Liver (tissue), 10 donors: ENCODE data around the gene GTF2H1. TPM values are rescaled to one million over a fixed set of nuclear protein-coding genes. Genes with fewer than 3 reads are reported as not detected.

Experiments
- DNase-seq: peaks from one replicate; pipeline ENCODE4 v3.0.0-alpha.2; 2017; ENCODE audit warnings: low spot score
- H3K27ac ChIP-seq, 2 donors: one replicate each; pipeline ENCODE4 v1.7.0; 2013; ENCODE audit warnings: inconsistent platforms in 2 of 2, low read length in 2 of 2, control low read depth in 1 of 2, low read depth in 1 of 2, mild to moderate bottlenecking in 1 of 2
- H3K27me3 ChIP-seq, 4 donors: one replicate each; pipeline versions ENCODE4 v1.6.1 to v1.7.0; 2013; ENCODE audit warnings: low read length in 3 of 4, inconsistent platforms in 1 of 4, mild to moderate bottlenecking in 1 of 4, moderate library complexity in 1 of 4; ENCODE audit not compliant: control insufficient read depth in 4 of 4, insufficient read depth in 4 of 4
- H3K36me3 ChIP-seq, 4 donors: one replicate each; pipeline versions ENCODE4 v1.6.1 to v1.7.0; 2013; ENCODE audit warnings: low read length in 3 of 4, mild to moderate bottlenecking in 3 of 4, low read depth in 1 of 4, moderate library complexity in 1 of 4; ENCODE audit not compliant: control insufficient read depth in 4 of 4, insufficient read depth in 3 of 4
- H3K4me1 ChIP-seq, 4 donors: one replicate each; pipeline versions ENCODE4 v1.6.1 to v1.7.0; 2013; ENCODE audit warnings: low read length in 3 of 4, mild to moderate bottlenecking in 3 of 4, moderate library complexity in 1 of 4; ENCODE audit not compliant: control insufficient read depth in 4 of 4, insufficient read depth in 4 of 4
- H3K4me3 ChIP-seq, 3 donors: one replicate each; pipeline versions ENCODE4 v1.6.1 to v1.7.0; 2013; ENCODE audit warnings: low read length in 3 of 3, control low read depth in 1 of 3, low read depth in 1 of 3, mild to moderate bottlenecking in 1 of 3
- H3K9ac ChIP-seq, 2 donors: one replicate each; pipeline ENCODE4 v1.7.0; 2013; ENCODE audit warnings: low read length in 2 of 2, mild to moderate bottlenecking in 2 of 2, moderate library complexity in 2 of 2, control low read depth in 1 of 2, low read depth in 1 of 2
- H3K9me3 ChIP-seq, 4 donors: one replicate each; pipeline versions ENCODE4 v1.6.1 to v1.7.0; 2013; ENCODE audit warnings: low read length in 3 of 4; ENCODE audit not compliant: control insufficient read depth in 4 of 4
- ATF3 ChIP-seq: IDR thresholded peaks from 2 replicates; pipeline ENCODE4 v1.6.1; 2016; ENCODE audit warnings: antibody characterized with exemption
- CTCF ChIP-seq: fragments of 150-350 bp; IDR thresholded peaks from 2 replicates; pipeline ENCODE4 v1.5.1; 2017; ENCODE audit warnings: improper control_type of control experiment, low read depth, low read length; ENCODE audit not compliant: missing input control
- EGR1 ChIP-seq, 2 donors: IDR thresholded peaks; 2 replicates each; pipeline ENCODE4 v1.6.1; 2016 to 2018; ENCODE audit warnings: antibody characterized with exemption in 2 of 2, low read depth in 2 of 2
- FOXA1 ChIP-seq: IDR thresholded peaks from 2 replicates; pipeline ENCODE4 v1.6.1; 2016; ENCODE audit warnings: antibody characterized with exemption
- FOXA2 ChIP-seq: IDR thresholded peaks from 2 replicates; pipeline ENCODE4 v1.6.1; 2016; ENCODE audit warnings: antibody characterized with exemption
- GABPA ChIP-seq, 2 donors: IDR thresholded peaks in 1 of 2; conservative IDR thresholded peaks in 1 of 2; 2 replicates each; pipeline ENCODE4 v1.6.1; 2016; ENCODE audit warnings: antibody characterized with exemption in 2 of 2, mild to moderate bottlenecking in 1 of 2, moderate library complexity in 1 of 2
- HNF4A ChIP-seq, 2 donors: conservative IDR thresholded peaks; 2 replicates each; pipeline ENCODE4 v1.6.1; 2016; ENCODE audit warnings: antibody characterized with exemption in 2 of 2, mild to moderate bottlenecking in 2 of 2
- HNF4G ChIP-seq: IDR thresholded peaks from 2 replicates; pipeline ENCODE4 v1.6.1; 2016; ENCODE audit warnings: antibody characterized with exemption
- JUND ChIP-seq, 2 donors: IDR thresholded peaks; 2 replicates each; pipeline ENCODE4 v1.6.1; 2016; ENCODE audit warnings: antibody characterized with exemption in 2 of 2
- MAX ChIP-seq: IDR thresholded peaks from 2 replicates; pipeline ENCODE4 v1.6.1; 2016; ENCODE audit warnings: antibody characterized with exemption
- NR2F2 ChIP-seq: IDR thresholded peaks from 2 replicates; pipeline ENCODE4 v1.6.1; 2016; ENCODE audit warnings: antibody characterized with exemption
- RAD21 ChIP-seq, 2 donors: IDR thresholded peaks; 2 replicates each; pipeline ENCODE4 v1.6.1; 2016; ENCODE audit warnings: antibody characterized with exemption in 2 of 2, mild to moderate bottlenecking in 2 of 2
- REST ChIP-seq: IDR thresholded peaks from 2 replicates; pipeline ENCODE4 v1.6.1; 2016; ENCODE audit warnings: antibody characterized with exemption, mild to moderate bottlenecking
- RXRA ChIP-seq, 2 donors: IDR thresholded peaks; 2 replicates each; pipeline ENCODE4 v1.6.1; 2017 to 2018; ENCODE audit warnings: antibody characterized with exemption in 2 of 2, mild to moderate bottlenecking in 1 of 2
- SP1 ChIP-seq: IDR thresholded peaks from 2 replicates; pipeline ENCODE4 v1.6.1; 2018; ENCODE audit warnings: antibody characterized with exemption, mild to moderate bottlenecking
- TAF1 ChIP-seq: conservative IDR thresholded peaks from 2 replicates; pipeline ENCODE4 v1.6.1; 2016; ENCODE audit warnings: antibody characterized with exemption, mild to moderate bottlenecking
- YY1 ChIP-seq: IDR thresholded peaks from 2 replicates; pipeline ENCODE4 v1.6.1; 2016; ENCODE audit warnings: antibody characterized with exemption, mild to moderate bottlenecking
- ZBTB33 ChIP-seq: IDR thresholded peaks from 2 replicates; pipeline ENCODE4 v1.6.1; 2016; ENCODE audit warnings: antibody characterized with exemption
- WGBS: extraction: QIAGEN DNeasy Blood & Tissue Kit; methylation state at CpG from one replicate; pipeline ENCODE4 v1.1.7; 2013; 5-methylcytosine and 5-hydroxymethylcytosine counted together
- polyA plus RNA-seq, 2 donors: library from polyadenylated mRNA; stranded (reverse) in 1 of 2; unstranded in 1 of 2; fragments of 200-250 nt in 1 of 2; fragments of >200 nt in 1 of 2; fragmentation: Nextera tagmentation in 1 of 2; extraction: Ambion mirVana in 1 of 2; gene quantifications; one replicate each; pipeline versions ENCODE4 v1.2.1 to v1.2.3, GENCODE V29; 2013 to 2015
- small RNA-seq: library from RNA; depleted of rRNA; stranded (forward); fragments of <200 nt; gene quantifications from one replicate; pipeline ENCODE3, GENCODE V24; 2014
- total RNA-seq, 2 donors: library from RNA; depleted of rRNA; stranded (reverse); fragments of >200 nt; gene quantifications; one replicate each; pipeline ENCODE4 v1.2.3, GENCODE V29; 2014
- donor health status: healthy.
- donor health status: healthy.
- donor health status: healthy.
- donor health status: healthy.
- donor health status: healthy.

Gene GTF2H1
- total and polyA plus RNA-seq, 4 donors: 11.9 to 37.7 (median 18.7) TPM

GRCh38 chr11:18416459-18416858 lies 94.1 kb downstream of the GTF2H1 start:
- 88% methylated on average over 3 of the region's 3 CpGs for WGBS
- Histone ChIP-seq H3K9me3 (no peaks in the 10 kb centered on the region), H3K4me3 (no peak overlapping the region), H3K4me1 (peaks cover 0 to 3% (median 0%) of the 10 kb centered on the region in 4 donors), H3K27me3 (no peaks in the 10 kb centered on the region), H3K27ac (no peak overlapping the region), H3K36me3 (no peaks in the 10 kb centered on the region), H3K9ac (no peak overlapping the region)
- DNase-seq: no peak
- TF ChIP-seq GABPA (IDR thresholded peaks at IDR 0.05 in 1 of 2, conservative IDR thresholded peaks at IDR 0.05 in 1 of 2): no peak
- TF ChIP-seq FOXA1: no peak
- TF ChIP-seq SP1: no peak
- TF ChIP-seq MAX: no peak
- no peak for TF ChIP-seq ATF3
- TF ChIP-seq HNF4A (conservative IDR thresholded peaks at IDR 0.05): no peak
- TF ChIP-seq CTCF: no peak
- no peak for TF ChIP-seq RAD21 (IDR thresholded peaks at IDR 0.05)
- no peak for TF ChIP-seq HNF4G
- TF ChIP-seq ZBTB33: no peak
- TF ChIP-seq NR2F2: no peak
- no peak for TF ChIP-seq JUND (IDR thresholded peaks at IDR 0.05)
- TF ChIP-seq EGR1 (IDR thresholded peaks at IDR 0.05; ENCODE audit: low read depth in 2 of 2): no peak
- TF ChIP-seq RXRA (IDR thresholded peaks at IDR 0.05): no peak
- TF ChIP-seq TAF1: no peak
- TF ChIP-seq FOXA2: no peak
- TF ChIP-seq REST: no peak
- no peak for TF ChIP-seq YY1

Small RNA genes within 50 kb of the gene (small RNA-seq; reads per million reads assigned to genes)
- gene MIR3159: 0.09 reads per million

Other genes with a start within 250 kb of the GTF2H1 start
- 10 to 100 TPM in 1 of 2 donors, 1 to 10 TPM in 1; 5.6 to 10.6 TPM for gene SAAL1, start 216.5 kb upstream of the GTF2H1 start, total RNA-seq
- gene SAAL1, start 216.5 kb upstream of the GTF2H1 start, polyA plus RNA-seq: 1 to 10 TPM; 3.6 to 4.4 TPM
- gene MRGPRX3, start 190.0 kb upstream of the GTF2H1 start, total RNA-seq: not detected
- gene MRGPRX3, start 190.0 kb upstream of the GTF2H1 start, polyA plus RNA-seq: not detected
- gene MRGPRX4, start 149.7 kb upstream of the GTF2H1 start, total RNA-seq: not detected
- gene MRGPRX4, start 149.7 kb upstream of the GTF2H1 start, polyA plus RNA-seq: not detected
- 100 to 1,000 TPM in 1 of 2 donors, 10 to 100 TPM in 1; 84.9 to 792 TPM for gene SAA4, start 85.8 kb upstream of the GTF2H1 start, total RNA-seq
- gene SAA4, start 85.8 kb upstream of the GTF2H1 start, polyA plus RNA-seq: 1,000 to 10,000 TPM; 1,462 to 4,017 TPM
- over 10,000 TPM in 1 of 2 donors, 1 to 10 TPM in 1; 6.4 to 27,037 TPM for gene SAA2, start 73.9 kb upstream of the GTF2H1 start, total RNA-seq
- gene SAA2, start 73.9 kb upstream of the GTF2H1 start, polyA plus RNA-seq: over 10,000 TPM; 14,460 to 26,704 TPM
- gene SAA1, start 56.3 kb upstream of the GTF2H1 start, total RNA-seq: over 10,000 TPM in 1 of 2 donors, 10 to 100 TPM in 1; 20.4 to 17,739 TPM
- over 10,000 TPM; 24,385 to 33,277 TPM for gene SAA1, start 56.3 kb upstream of the GTF2H1 start, polyA plus RNA-seq
- 100 to 1,000 TPM in 1 of 2 donors, 10 to 100 TPM in 1; 15.7 to 134 TPM for gene HPS5, start 427 bp upstream of the GTF2H1 start, total RNA-seq
- gene HPS5, start 427 bp upstream of the GTF2H1 start, polyA plus RNA-seq: 10 to 100 TPM; 21.9 to 26.5 TPM
- gene LDHA, start 72.0 kb downstream of the GTF2H1 start, total RNA-seq: 100 to 1,000 TPM; 215 to 799 TPM
- 100 to 1,000 TPM; 491 to 911 TPM for gene LDHA, start 72.0 kb downstream of the GTF2H1 start, polyA plus RNA-seq
- under 1 TPM in 1 of 2 donors, not detected in 1; 0.14 TPM for gene LDHC, start 89.8 kb downstream of the GTF2H1 start, total RNA-seq
- gene LDHC, start 89.8 kb downstream of the GTF2H1 start, polyA plus RNA-seq: 1 to 10 TPM; 1.1 to 2.6 TPM
- not detected for gene LDHAL6A, start 133.3 kb downstream of the GTF2H1 start, total RNA-seq
- gene LDHAL6A, start 133.3 kb downstream of the GTF2H1 start, polyA plus RNA-seq: under 1 TPM in 1 of 2 donors, not detected in 1; 0.28 TPM
- gene TSG101, start 204.4 kb downstream of the GTF2H1 start, total RNA-seq: 10 to 100 TPM; 41.1 to 53.1 TPM
- 10 to 100 TPM; 29.7 to 34.6 TPM for gene TSG101, start 204.4 kb downstream of the GTF2H1 start, polyA plus RNA-seq